Measurements from ENCODE around the gene FGF14.

- TF ChIP-seq CTCF (conservative IDR thresholded peaks at IDR 0.05) = no peak
- no peak for TF ChIP-seq ZFX (IDR thresholded peaks at IDR 0.05)
These were observed 46.6 kb downstream of the FGF14 start for GRCh38 chr13:102355251-102355650.

All from C4-2B (cell line).